Panc1 (cell line): Measurements from ENCODE around the gene MAD1L1. TPM values are rescaled to one million over a fixed set of nuclear protein-coding genes. Genes with fewer than 3 reads are reported as not detected.

Source experiments
- ATAC-seq: fragments of 200-7000 bp; cut with Tn5 transposase; 2 replicates; pipeline ENCODE4 v1.9.1; 2020; ENCODE audit warnings: mild to moderate bottlenecking, moderate library complexity
- BruUV-seq: library from RNA; stranded (reverse); fragments of 400-500 nt; replicated peaks from 2 replicates; lab custom pipeline; 2021; lab: Mats Ljungman, UMichigan
- CTCF ChIA-PET: fragments of 300-600 bp; sonication (Branson Sonifier 250); formaldehyde crosslinking; loops from one replicate; lab custom pipeline; 2022; ENCODE audit warnings: antibody characterized with exemption; lab: Charles Lee
- POLR2A ChIA-PET: fragments of 300-600 bp; sonication (Branson Sonifier 250); formaldehyde crosslinking; loops from one replicate; lab custom pipeline; 2022; ENCODE audit warnings: antibody characterized with exemption; lab: Charles Lee
- DNase-seq: peaks from one replicate; pipeline ENCODE4 v3.0.0-alpha.2; 2010; ENCODE audit warnings: low read depth, low spot score
- H3K27ac ChIP-seq: 2 replicates; pipeline ENCODE4 v1.5.1; 2011; ENCODE audit warnings: mild to moderate bottlenecking, low read length, inconsistent platforms
- H3K27me3 ChIP-seq: fragments of 200-500 bp; sonication (Bioruptor generic); 2 replicates; pipeline ENCODE4 v1.6.0; 2014; ENCODE audit warnings: low read length, inconsistent platforms; ENCODE audit not compliant: control insufficient read depth, insufficient read depth
- H3K36me3 ChIP-seq: fragments of 200-500 bp; sonication (Bioruptor generic); 2 replicates; pipeline ENCODE4 v1.5.1; 2014; ENCODE audit warnings: inconsistent platforms, mild to moderate bottlenecking, low read length, moderate library complexity; ENCODE audit not compliant: control insufficient read depth, insufficient read depth
- H3K4me1 ChIP-seq: 2 replicates; pipeline ENCODE4 v1.5.1; 2011; ENCODE audit warnings: inconsistent platforms, mild to moderate bottlenecking, low read length, moderate library complexity; ENCODE audit not compliant: control insufficient read depth, insufficient read depth
- H3K4me3 ChIP-seq, 2 experiments: 2 replicates each; pipeline ENCODE4 v1.5.1; 2011 to 2012; ENCODE audit warnings: low read depth in 2 of 2, low read length in 2 of 2, mild to moderate bottlenecking in 2 of 2, inconsistent platforms in 1 of 2, moderate library complexity in 1 of 2
- H3K9me3 ChIP-seq: fragments of 200-500 bp; sonication (Bioruptor generic); 2 replicates; pipeline ENCODE4 v1.5.1; 2014; ENCODE audit warnings: low read depth, mild to moderate bottlenecking, inconsistent platforms, low read length, moderate library complexity; ENCODE audit not compliant: control insufficient read depth, insufficient read depth
- POLR2AphosphoS5 ChIP-seq: IDR thresholded peaks from 2 replicates; pipeline ENCODE4 v1.6.1; 2012; ENCODE audit warnings: mild to moderate bottlenecking, low read depth, low read length, moderate library complexity
- SIN3A ChIP-seq: IDR thresholded peaks from 2 replicates; pipeline ENCODE4 v1.6.1; 2012; ENCODE audit warnings: low read depth, mild to moderate bottlenecking, low read length, moderate library complexity, borderline replicate concordance; ENCODE audit not compliant: insufficient read depth
- TCF7L2 ChIP-seq: IDR thresholded peaks from 2 replicates; pipeline ENCODE4 v1.6.1; 2011; ENCODE audit warnings: mild to moderate bottlenecking, low read depth, low read length, inconsistent platforms
- in situ Hi-C: cut with HindIII; loops from 2 replicates; pipeline ENCODE4 v1.10.0; 2016; ENCODE audit warnings: low sequenced_read_pairs, low pct_unique_long_range_greater_than_20kb
- intact Hi-C: fragments of 100-400 bp; cut with micrococcal nuclease; formaldehyde crosslinking; loops from one replicate; pipeline ENCODE4 v1.10.0; 2022; ENCODE audit not compliant: unreplicated experiment
- total RNA-seq: library from RNA; stranded (reverse); gene quantifications from one replicate; pipeline ENCODE4 v1.2.1, GENCODE V29; 2021; ENCODE audit not compliant: unreplicated experiment
- TF ChIP-seq, protein P1 (sequence below), 2 experiments: IDR thresholded peaks; 2 replicates each; pipeline ENCODE4 v1.6.1; 2011 to 2012; ENCODE audit warnings: low read depth in 2 of 2, control low read depth in 1 of 2, low read length in 1 of 2, mild to moderate bottlenecking in 1 of 2, moderate library complexity in 1 of 2; ENCODE audit not compliant: insufficient read depth in 1 of 2
- TF ChIP-seq, protein P2 (sequence below): fragments of 450-650 bp; IDR thresholded peaks from 2 replicates; pipeline ENCODE4 v1.5.1; 2017; ENCODE audit warnings: mild to moderate bottlenecking

The MAD1L1 gene
- total RNA-seq, 1 experiment from 2014 or later = 70.8 TPM

DNA sequence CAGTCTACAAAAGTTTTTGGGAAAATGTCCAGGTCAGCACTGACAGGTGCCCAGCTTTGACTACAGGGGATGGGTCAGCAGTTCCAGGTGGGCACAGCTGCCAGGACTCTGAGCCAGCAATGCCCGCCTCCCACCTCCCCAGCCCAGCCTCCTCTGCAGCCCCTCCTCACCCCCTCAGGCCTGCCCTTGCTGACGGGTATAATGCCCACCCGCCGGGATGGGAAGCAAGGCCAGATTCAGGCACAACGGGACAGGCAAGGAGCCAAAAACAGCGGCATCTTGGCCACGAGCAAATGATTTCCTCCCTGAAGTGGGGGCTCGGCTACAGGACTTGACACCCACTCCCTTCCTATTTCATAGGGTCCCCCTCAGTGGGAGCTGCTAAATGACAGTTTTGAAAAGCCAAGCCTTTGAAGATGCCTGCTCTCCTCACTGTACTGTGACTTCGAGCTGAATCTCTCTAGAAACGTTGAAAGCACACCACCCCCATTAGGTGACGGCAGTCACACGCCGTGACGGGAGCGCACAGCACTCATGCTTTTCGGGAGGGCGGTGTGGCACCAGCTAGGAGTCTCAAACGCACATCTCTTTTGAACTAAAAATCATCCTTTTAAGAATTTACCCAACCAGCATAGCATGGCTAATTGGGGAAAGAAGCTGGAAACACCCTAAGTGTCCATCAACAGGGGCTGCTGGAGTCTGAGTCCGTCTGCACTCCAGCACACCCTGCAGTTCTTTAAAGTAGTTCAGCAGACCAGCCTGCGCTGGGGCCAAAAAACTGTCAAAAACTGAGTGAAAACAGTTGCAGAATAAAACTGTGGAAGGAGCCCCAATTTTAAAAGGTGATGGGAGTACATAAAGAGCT, 29.6 kb downstream of the MAD1L1 start:
- TF ChIP-seq, protein P1, sequence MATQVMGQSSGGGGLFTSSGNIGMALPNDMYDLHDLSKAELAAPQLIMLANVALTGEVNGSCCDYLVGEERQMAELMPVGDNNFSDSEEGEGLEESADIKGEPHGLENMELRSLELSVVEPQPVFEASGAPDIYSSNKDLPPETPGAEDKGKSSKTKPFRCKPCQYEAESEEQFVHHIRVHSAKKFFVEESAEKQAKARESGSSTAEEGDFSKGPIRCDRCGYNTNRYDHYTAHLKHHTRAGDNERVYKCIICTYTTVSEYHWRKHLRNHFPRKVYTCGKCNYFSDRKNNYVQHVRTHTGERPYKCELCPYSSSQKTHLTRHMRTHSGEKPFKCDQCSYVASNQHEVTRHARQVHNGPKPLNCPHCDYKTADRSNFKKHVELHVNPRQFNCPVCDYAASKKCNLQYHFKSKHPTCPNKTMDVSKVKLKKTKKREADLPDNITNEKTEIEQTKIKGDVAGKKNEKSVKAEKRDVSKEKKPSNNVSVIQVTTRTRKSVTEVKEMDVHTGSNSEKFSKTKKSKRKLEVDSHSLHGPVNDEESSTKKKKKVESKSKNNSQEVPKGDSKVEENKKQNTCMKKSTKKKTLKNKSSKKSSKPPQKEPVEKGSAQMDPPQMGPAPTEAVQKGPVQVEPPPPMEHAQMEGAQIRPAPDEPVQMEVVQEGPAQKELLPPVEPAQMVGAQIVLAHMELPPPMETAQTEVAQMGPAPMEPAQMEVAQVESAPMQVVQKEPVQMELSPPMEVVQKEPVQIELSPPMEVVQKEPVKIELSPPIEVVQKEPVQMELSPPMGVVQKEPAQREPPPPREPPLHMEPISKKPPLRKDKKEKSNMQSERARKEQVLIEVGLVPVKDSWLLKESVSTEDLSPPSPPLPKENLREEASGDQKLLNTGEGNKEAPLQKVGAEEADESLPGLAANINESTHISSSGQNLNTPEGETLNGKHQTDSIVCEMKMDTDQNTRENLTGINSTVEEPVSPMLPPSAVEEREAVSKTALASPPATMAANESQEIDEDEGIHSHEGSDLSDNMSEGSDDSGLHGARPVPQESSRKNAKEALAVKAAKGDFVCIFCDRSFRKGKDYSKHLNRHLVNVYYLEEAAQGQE (IDR thresholded peaks at IDR 0.05; ENCODE audit: insufficient read depth in 1 of 2, low read depth in 2 of 2, low read length in 1 of 2) = no peak
- TF ChIP-seq TCF7L2 (no peak), POLR2AphosphoS5 (no peak), SIN3A (no peak)
- TF ChIP-seq, protein P2, sequence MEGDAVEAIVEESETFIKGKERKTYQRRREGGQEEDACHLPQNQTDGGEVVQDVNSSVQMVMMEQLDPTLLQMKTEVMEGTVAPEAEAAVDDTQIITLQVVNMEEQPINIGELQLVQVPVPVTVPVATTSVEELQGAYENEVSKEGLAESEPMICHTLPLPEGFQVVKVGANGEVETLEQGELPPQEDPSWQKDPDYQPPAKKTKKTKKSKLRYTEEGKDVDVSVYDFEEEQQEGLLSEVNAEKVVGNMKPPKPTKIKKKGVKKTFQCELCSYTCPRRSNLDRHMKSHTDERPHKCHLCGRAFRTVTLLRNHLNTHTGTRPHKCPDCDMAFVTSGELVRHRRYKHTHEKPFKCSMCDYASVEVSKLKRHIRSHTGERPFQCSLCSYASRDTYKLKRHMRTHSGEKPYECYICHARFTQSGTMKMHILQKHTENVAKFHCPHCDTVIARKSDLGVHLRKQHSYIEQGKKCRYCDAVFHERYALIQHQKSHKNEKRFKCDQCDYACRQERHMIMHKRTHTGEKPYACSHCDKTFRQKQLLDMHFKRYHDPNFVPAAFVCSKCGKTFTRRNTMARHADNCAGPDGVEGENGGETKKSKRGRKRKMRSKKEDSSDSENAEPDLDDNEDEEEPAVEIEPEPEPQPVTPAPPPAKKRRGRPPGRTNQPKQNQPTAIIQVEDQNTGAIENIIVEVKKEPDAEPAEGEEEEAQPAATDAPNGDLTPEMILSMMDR = no peak
- H3K9me3 ChIP-seq = no peaks in the 10 kb centered on the region
- intact Hi-C loops (no loop called here), in situ Hi-C loops (no loop called here)
- ATAC-seq = no peak
- peaks cover 6% of the 10 kb centered on the region for H3K36me3 ChIP-seq
- BruUV-seq = no TSS peak
- no peak for DNase-seq
- H3K4me3 ChIP-seq = no peak overlapping the region
- H3K27me3 ChIP-seq = no peaks in the 10 kb centered on the region
- ChIA-PET POLR2A (no interaction called here), CTCF (interaction anchor here (0.6 to 0.7 kb wide), 2 partner anchors 11 to 501 kb away, joined by 3 read pairs; no protein-coding TSS in a partner anchor)
- H3K27ac ChIP-seq = no peak overlapping the region
- H3K4me1 ChIP-seq = no peaks in the 10 kb centered on the region

DNA sequence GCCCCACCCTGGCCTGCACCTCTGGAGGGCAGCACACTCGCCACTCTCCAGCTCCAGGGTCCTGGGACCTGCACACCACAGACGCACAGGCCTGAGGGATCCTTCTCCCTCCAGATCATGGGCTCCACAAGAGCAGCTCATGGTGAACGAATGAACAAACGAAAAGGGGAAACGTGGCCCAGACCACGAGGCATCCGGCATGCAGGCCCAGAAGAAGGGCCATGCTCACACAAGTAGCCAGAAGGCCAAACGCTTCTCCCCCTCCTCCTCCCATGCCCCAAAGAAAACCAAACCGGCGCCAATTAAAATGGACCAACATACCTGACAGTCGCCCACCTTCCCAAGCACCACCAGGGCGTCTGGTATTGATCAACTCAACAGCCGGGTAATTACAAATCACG, 30.4 kb downstream of the MAD1L1 start:
- in situ Hi-C loops (no loop called here), intact Hi-C loops (no loop called here)
- Histone ChIP-seq H3K27ac (no peak overlapping the region), H3K27me3 (no peaks in the 10 kb centered on the region), H3K4me1 (no peaks in the 10 kb centered on the region), H3K9me3 (no peaks in the 10 kb centered on the region), H3K4me3 (no peak overlapping the region), H3K36me3 (no peaks in the 10 kb centered on the region)
- ChIA-PET POLR2A (no interaction called here), CTCF (no interaction called here)
- TF ChIP-seq, protein P2 = no peak
- no peak for TF ChIP-seq TCF7L2
- no peak for TF ChIP-seq SIN3A
- no peak for TF ChIP-seq POLR2AphosphoS5
- TF ChIP-seq, protein P1 (IDR thresholded peaks at IDR 0.05; ENCODE audit: insufficient read depth in 1 of 2, low read depth in 2 of 2, low read length in 1 of 2) = no peak
- ATAC-seq (no peak), DNase-seq (no peak)
- BruUV-seq = no TSS peak
